Stimulated activated CD4-positive, alpha-beta T cell treated with anti-CD3 and anti-CD28 coated beads, Interleukin-12 subunit alpha, Interleukin-12 subunit beta, amount 100 ng/mL, for 24 hours (primary cell): Measurements from ENCODE around the gene ACSS1.

Experiments used
- DNase-seq, 2 experiments: peaks; one replicate each; pipeline ENCODE4 v3.0.0-alpha.2; 2020; ENCODE audit warnings: low read depth in 2 of 2

ACSS1 gene

DNA sequence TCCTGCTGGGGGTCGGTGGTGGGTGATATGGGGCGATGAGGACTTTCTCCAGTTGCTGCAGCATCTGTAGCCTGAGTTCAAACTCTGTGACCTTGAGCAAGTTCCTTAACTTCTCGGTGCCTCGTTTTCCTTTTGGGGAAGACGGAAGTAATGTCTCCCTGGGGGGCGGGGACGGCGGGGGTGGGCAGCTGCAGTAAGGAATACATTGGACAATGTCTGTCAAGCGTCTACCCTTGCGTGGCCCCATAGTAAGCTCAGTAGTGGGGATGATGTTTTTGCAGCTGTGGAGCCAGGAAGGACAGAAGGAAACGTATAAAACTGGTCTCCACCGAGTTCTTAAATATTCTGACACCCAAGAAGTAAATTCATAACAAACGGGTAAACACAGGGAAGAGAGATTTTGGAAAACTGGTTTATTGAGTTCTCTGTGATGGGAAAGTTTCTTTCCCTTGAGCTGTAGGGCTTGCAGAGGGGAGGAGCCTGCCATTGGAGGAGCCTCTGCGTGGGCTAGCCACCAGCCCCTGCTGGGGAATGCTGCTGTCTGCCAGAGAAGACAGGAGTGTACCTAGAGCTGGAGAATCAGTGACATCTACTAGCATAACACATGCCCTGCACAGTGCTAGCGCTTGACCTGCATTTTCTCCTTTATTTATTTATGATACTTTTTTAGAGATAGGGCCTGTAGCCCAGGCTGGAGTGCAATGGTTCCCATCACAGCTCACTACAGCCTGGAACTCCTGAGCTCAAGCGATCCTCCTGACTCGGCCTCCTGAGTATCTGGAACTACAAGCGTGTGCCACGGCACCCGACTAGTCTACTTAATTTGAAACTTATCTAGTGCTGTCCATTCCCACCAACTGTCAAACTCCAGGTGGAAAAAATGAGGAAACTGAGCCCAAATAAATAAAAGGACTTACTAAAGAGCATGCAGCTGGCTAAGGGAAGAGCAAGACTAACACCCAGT is 1.2 kb upstream of the ACSS1 start:
- no peak for DNase-seq

DNA sequence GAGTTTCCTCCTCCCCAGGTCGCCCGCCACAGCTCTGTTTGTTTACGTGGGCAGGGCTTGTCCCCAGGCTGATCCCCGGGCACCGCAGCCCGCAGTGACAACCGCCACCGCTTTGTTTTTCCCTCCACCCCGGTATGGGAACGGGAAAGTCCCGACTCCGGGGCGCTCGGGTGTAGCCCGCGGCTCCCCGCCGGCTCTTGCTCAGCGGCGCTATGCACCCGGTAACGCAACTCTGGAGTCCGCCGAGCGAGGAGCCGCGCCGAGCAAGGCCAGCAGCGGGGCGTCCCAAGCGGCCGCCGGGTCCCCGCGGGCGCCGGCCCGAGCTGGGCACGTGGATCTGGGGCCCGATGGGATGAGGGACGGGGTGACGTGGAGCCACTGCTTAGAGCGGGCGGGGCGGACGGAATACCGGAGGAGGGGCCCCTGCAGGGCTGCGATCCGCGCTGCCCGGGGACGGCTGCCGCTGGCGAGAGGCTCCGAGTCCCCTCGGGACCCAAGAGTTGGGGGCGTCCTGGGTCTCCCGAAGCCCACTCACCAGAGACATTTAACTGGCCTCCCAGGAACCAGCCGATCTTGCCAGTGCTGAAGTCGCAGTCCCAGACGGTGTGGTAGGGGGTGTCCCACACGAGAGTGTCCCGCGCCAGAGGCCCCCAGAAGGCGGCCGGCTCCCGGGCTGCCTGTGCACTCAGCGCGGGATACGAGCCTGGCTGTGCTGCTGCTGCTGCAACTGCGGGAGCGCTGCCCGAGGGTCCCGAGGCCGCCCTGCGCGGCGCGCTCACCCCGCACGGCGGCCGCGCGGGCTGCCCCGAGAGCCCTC is 497 bp downstream of the ACSS1 start:
- DNase-seq: peak; percentile 60 to 67

DNA sequence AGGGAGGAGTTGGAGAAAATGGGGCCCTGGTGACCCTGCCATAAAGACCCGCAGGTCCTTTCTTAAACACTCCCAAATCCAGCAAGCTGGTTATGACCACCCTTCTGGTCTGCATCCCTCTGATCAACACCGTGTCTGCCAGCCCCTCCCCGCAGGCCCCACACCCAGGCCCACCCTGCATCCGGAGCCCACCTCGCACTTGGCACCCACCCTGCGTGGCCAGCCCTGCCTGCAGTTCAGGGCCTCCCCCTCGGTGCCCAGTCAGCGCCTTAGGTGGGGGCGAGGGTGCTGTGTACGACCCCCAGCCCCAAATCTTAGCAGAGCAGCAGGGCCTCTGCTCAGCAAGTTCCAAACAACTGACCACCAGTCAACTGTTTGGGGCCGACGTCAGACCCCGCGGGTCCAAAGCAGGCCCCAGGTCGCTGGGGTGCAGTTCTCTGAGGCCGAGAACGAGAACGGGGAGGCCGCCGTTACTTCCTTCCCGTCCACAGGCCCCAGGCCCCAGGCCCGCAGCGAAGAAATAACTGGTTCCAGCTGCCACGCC is 1.2 kb downstream of the ACSS1 start:
- no peak for DNase-seq

DNA sequence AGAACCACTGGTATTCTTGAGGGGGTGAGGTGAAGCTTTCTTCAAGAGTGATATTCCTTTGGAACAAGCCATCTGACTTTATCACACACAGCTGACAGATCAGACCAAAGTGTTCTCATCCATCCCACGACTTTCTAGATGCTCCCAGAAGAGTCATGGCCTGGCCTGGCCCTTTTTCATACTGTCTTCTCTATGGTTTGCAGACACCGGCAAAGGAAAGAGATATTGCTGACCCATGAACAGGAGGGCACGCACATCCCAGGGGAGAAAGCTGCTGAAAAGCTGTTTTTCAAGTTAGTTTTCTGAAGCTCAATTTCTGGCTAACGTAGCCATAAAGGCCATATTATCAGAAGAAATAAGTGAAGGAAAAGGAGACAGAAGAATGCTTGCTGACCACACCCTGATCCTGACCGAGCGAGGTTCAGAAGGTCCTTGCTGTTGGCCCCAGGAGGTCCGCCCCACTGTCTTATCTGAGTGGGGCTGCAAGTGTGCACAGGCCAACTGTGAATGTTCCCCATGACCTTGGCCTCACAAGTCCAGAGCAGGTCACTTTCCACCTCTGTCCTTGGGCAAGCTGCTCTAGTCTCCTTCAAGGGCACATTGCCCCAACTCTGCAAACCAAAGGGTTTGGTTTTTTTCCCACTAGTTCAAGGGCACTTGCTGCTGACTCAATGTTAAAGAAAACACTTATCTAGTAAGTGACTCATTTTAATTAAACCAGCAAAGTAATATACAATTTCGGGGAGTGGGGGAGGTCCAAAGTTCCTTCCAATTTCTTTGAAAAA is 2.0 kb downstream of the ACSS1 start:
- DNase-seq: no peak

DNA sequence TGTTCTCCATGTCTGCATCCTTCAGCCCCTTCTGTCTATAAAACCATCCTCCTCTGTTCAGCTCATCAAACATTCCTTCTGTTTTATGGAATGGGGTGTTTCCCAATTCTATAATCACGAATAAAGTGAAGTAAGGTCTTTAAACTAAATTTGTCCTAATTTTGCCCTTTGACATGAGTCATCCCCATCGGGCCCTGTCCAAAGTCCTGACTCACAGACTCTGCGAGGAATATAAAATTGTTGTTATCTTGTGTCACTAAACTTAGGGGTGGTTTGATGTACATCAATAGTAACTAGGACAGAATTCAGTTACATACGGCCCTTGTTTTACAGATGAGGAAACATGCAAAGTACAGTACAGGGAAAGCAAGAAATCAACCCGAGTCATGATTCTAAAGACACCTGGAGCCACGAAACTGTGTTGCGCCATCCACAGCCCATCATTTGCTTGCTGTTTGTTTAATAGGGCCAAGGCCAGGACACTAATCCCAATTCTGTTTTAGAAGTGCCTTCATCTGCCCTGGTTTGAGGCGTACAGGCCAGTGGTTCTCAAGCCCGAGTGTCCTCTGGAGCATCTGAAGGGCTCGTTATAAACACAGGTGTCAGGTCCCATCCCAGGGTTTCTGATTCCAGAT is 2.8 kb downstream of the ACSS1 start:
- DNase-seq: no peak

DNA sequence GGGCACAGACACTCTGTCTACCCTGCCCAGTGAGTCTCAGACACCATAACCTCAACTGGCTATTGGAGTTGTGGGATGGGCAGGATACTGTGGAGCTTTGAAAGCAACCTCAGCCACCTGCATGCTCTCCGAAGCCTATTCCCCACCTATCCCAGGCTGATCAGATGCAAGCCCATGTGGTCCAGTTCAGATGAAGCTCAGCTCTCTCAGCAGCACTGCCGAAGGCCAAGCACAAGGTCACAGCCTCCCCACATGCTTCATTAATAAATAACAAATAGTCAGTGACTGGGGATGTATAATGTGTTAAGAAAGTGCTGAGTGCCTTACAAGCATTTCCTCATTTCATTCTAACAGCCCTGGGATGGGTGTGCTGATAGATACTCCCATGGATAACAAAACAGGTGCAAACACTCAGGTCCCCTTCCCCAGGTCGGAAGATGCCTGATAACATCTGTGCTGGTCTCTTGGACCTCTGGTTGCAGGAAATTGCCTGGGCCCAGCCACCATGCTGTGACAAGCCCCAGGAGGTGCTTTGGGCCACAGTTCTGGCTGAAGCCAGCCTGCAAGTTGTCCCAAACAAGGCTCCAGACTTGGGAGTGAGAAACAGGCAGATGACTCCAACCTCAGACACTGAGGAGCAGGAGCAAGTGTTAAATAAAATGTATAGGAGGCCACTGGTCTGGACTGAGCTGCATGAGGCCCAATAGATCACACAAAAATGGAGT is 3.7 kb downstream of the ACSS1 start:
- no peak for DNase-seq

DNA sequence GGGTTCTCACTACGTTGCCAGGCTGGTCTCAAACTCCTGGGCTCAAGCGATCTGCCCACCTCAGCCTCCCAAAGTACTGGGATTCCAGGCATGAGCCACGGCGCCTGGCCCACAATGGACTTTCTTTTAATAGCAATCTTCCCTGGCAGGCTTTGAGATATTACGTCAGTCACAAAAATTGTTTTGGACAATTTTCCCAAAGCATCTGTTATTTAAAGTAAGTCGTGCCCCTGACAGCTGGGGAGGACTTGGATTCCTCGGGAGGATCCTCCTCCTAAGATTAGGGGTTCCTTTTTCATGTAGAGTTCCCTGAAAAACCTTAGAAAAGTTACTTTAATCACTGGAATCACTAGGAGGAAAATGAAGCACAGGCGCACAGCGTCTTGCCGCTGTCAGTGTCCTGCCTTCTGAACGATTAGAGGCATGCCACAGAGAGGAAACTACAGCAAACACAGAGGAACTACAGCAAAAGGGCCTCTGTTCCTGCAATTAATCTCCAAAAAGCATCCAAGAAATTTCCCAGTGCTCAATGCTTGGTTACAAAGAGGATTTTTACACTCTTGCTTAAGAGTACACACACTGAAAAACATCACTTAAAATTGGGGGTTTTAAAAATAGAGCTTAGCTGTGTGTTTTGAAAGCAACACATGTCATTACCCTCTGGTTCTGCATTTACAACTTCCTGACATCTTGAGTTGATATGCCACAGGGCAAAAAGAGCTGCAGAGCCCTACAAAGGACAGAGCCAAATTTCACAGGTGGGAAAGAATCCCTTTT is 4.5 kb downstream of the ACSS1 start:
- no peak for DNase-seq

DNA sequence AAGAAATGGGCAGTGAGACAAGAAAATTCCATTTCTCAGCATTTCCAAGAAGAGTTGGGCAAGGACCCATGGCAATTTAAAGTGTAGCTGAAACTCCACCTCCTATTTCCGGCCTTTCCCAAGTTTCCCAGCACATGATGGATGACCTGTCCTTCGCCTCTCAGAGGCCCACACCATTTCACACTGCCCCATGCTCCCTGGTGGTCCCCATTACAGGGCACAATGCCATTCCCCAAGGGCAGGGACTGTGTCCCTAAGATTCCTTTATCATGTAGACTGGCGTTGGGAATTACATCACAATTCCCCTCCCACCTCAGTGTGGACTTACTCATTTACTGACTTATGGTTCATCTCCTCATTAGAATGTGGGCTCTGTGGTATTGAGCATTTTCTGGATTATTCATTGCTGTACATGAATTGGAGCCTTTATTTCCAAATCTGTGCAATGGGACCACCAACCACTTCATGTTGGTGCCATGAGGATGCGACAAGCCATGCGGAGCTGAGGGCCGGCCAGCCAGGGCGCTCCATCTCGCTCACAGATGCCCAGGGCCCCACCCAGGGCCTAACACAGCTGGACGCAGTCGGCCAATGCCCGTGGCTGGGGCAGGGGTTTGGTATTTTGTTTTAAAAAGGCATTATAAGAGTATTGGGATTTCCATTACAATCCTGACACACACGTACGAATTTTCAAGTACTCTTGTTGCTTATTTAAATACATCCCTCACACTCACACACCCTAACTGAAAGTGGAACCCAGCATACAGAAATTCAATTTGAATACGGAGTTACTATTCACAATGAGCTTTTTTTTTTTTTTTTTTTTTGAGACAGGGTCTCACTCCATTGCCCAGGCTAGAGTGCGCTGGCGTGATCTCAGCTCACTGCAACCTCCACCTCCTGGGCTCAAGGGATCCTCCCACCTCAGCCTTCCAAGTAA is 5.4 kb downstream of the ACSS1 start:
- no peak for DNase-seq

DNA sequence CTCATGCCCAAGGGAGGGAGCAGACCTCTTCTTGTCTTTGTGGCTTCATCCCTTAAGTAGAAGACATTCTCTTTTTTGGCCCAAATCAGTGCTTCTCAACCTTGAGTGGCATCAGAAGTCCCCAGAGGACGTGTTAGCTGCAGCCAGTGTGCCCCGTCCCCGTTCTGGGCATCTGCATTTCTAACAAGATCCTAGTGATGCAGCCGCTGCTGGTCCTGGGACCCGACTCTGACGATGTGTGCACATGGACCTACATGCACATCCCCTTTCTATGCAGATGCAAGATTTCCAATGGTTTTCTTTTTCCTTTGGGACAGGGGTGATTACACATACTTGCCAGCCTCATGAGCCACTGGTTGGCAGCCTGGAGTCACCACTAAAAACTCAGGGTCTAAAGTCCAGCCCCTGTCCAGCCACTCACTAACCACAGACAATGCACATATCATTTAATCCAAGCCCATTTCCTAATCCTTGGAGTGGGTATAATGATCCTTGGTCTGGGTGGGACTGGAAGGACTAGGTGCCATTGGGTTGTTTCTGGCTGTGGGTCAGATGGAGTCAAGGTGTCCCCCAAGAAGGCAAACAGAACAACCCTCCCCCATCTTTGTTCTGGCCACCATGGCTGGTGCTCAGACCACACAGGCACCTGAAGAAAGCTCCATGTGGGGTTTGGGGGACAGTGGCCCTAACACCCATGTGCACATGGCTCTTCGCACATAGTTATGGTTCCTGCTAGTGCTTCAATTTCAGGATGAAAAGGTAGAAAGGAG is 6.4 kb downstream of the ACSS1 start:
- no peak for DNase-seq

DNA sequence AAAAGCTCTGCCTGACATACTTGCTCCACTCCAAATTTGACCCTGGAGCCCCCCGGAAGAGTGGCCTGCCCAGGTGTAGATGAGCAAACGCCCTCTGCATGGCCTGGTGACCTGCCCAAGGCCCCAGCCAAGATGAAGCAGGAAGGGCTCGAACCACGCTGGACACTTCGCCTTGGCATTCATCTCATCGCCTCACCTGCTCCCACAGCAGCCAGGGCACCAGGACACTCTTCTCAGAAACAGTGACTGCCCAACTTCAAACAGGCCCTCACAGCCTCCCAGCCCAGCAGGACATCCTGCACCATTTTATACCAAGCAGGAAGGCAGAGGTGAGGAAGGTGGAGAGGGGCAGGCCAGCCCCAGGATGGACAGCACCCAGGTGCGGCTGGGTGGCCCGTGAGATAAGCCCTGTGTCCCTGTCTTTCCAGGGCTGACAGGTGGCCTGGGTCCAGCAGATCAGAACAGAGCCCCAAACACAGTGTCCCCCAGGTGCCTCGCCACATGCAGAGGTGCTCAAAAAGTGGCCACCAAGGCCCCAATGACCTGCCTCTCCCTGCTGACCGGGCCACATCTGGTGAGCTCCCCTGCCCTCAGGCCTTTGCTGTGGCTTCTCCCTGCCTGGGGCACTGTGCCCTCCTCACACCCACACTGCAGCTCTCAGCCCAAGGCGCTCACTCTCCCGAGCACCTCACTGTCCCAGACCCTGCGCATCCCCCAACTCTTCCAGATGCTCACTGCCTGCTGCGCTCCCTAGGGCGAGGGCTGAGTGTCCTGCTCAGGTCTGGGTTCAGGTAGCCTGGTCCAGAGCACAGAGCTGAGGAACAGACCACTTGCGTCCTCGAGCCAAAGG is 7.2 kb downstream of the ACSS1 start:
- no peak for DNase-seq

DNA sequence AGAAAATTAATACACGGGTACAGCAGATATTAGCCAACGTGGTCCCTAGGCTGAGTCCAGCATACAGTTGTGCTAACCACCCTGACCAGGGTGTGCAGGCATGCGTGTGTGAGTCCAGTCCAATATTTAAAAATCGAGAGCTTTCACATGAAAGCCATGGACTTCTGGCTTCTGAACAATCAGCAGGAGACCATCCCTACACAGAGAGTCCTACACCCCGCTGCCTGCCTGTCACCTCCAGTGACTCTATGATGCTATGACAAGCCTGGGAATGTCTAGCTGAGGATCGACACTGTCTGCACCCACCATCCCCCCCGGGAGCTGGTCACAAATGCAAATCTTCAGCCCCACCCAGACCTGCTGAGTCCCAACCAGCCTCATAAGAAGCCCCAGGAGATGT is 7.9 kb downstream of the ACSS1 start:
- DNase-seq: no peak

DNA sequence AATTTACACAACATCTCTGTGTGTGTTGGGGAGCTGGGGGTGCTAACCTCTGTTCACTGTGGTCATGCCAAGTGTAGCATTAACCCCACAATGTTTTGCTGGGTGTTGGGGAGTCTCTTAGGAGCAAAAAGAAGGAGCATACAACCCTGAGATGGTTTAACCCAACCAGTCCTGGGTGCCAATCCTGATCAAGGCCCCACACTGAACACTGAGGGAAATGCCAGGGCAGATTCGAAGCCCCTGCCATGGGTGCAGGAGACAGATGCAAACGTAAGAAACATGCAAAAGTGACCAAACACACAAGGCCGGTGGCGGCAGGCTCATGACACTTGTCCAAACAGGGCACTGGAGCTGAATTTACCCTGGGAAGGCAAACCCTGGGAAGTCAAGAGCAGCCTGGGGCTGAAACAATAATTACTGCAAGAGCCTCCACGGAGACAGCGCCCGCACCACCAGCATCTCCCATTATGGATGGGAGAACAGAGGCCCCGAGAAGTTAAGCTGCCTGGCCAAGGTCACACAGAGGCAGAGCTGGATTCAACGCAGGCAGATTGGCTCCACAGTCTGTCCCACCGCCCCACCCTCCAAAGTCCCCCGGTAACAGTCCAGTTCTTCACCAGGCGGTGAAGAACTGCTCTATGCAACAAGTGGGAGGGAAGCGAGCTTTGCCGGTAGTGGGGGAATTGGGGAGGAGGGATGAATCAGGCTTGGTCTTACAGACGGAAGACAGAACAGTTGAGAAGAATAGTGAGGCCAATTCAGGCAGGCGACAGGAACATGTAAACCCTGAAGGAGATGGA is 8.5 kb downstream of the ACSS1 start:
- DNase-seq: no peak

DNA sequence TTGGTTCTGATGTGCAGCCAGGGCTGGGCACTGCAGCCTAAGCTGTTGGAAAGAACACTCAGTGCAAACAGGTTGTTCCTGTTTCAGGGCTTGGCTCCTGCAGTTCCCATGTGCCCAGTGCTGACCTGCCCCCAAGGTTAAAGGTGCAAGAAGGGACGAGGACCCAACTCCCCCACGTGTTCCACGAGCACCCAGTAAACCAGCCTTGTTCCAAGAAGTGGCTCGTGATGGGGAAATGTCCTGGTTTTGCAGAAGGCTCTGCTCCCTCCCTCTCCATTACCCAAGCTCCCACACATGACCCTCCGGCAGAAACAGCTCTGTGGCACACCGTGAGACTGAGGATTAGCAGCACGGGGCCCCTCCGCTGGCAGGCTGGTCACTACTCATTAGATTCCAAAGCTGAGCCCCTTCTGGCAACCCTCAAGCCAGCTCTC is 9.4 kb downstream of the ACSS1 start:
- no peak for DNase-seq

DNA sequence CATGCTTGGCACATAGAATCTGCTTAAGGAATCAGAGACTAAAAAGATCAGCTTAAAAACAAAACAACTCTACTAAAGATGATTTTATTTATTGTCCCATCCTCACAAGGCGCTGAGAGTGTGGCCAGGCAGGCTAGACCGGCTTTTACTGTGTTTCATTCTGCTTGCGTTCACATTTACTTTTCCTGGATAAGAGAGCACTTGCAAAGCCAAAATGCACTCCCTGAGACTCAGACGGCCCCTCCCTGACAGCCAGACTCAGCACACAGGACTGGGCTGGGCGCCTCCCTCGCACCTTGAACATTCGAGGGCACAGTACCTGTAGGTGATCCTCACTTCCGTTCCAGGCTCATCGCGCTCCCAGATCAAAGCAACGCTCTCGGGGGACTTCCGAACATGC is 10.2 kb downstream of the ACSS1 start:
- DNase-seq: no peak

DNA sequence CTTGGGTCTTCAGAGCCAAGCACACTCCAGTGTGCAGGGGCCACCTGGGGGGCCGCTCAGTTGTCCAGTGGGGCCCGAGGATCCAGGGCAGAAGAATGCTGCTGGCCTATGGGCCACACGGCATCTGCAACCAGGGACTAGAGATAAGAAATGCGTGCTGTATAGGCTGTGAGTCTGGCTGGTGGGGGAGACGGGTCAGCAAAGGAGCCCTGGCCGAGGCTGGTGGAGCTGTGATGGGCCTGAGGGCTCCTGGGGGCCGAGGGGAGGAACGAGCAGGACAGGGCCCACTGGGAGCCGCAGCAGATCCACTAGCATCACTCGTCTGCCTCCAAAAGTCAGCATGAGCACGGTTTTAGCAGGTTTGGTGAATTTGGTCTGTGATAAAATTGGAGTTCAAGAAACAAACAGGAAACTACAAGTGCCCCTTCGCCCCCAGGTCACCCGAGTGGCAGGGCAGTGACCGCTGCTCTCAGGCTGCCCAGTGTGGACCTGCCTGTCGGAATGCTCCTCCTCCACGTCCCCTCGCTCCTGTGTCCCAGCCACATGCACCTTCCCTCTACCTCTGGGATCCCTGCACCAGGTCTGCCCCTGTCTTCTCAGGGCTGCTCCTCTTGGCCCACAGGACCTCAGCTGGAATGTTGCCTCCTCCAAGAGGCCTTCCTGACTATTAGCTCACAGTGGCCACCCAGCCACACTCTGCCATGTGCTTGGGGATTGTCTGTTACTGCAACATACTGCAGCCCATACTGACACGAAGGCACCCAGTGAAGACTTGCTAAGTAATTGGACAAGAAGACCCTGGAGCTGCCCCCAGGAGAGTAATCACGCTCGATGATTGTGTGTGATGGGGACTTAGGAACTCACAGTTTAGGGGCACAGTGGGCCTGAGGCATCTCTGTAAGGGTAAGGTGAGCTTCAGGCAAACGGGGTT is 10.9 kb downstream of the ACSS1 start:
- no peak for DNase-seq
